ENCODE results near the gene ZSWIM5.
"Not testable (repeated sequence)": the region's sequence is repeated elsewhere in the genome, so short reads cannot be mapped to it uniquely, and the experiment has no call there.

ZSWIM5 gene

DNA sequence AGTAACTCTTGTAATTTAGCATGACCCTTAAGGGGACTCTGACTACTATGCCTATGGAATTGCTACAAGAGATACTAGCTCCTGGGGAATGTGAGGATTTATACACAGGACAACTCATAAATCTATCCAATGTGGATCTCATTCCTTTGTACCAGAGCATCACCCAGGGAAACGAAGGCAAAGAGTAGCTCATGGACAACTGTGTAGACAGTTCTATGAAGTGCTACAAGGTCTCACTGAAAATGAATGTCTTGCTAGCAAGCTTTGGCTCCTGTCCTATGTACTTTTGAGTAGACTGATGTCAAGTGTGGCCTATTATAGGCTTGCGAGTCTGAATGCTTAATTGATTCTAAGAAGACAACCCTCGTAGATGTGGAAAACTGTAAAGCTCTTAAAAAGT is 93.7 kb downstream of the ZSWIM5 start:
- no peak for DNase-seq (ENCODE audit: low read depth)
- no peak overlapping the region for H3K4me3 ChIP-seq (ENCODE audit: low read depth, low read length)
- TF ChIP-seq, protein P1, sequence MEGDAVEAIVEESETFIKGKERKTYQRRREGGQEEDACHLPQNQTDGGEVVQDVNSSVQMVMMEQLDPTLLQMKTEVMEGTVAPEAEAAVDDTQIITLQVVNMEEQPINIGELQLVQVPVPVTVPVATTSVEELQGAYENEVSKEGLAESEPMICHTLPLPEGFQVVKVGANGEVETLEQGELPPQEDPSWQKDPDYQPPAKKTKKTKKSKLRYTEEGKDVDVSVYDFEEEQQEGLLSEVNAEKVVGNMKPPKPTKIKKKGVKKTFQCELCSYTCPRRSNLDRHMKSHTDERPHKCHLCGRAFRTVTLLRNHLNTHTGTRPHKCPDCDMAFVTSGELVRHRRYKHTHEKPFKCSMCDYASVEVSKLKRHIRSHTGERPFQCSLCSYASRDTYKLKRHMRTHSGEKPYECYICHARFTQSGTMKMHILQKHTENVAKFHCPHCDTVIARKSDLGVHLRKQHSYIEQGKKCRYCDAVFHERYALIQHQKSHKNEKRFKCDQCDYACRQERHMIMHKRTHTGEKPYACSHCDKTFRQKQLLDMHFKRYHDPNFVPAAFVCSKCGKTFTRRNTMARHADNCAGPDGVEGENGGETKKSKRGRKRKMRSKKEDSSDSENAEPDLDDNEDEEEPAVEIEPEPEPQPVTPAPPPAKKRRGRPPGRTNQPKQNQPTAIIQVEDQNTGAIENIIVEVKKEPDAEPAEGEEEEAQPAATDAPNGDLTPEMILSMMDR (conservative IDR thresholded peaks at IDR 0.05; ENCODE audit: low read depth, low read length): no peak

DNA sequence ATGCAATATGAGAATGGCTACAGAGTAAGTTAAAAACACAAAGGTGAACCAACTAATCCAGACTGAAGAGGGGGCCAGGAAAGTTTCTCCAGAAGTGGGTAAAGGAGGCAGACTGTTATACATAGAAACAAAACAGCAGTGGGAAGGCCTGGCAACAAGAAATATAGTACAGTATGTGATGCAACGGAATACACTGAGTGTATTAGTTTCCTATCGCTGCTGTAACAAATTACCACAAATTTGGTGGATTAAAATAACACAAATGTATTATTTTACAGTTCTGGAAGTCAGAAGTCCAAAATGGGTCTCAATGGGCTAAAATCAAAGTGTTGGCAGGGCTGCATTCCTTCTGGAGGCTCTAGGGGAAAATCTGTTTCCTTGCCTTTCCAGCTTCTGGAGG is 95.2 kb downstream of the ZSWIM5 start:
- no peak overlapping the region for H3K4me3 ChIP-seq (ENCODE audit: low read depth, low read length)
- no peak for DNase-seq (ENCODE audit: low read depth)
- TF ChIP-seq, protein P1 (conservative IDR thresholded peaks at IDR 0.05; ENCODE audit: low read depth, low read length): no peak

DNA sequence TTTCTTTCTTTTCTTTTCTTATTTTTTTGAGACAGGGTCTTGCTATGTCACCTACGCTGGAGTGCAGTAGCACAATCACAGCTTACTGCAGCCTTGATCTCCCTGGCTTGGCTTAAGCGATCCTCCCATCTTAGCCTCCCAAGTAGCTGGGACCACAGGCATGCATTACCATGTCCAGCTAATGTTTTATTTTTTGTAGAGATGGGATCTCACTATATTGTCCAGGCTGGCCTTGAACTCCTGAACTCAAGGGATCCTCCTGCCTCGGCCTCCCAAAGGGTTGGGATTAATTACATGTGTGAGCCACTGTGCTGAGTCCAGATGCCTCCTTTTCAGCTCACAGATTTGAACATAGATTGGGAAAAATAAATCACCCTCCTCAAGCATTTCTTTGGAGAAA is 98.6 kb downstream of the ZSWIM5 start:
- H3K4me3 ChIP-seq (ENCODE audit: low read depth, low read length): no peak overlapping the region
- TF ChIP-seq, protein P1 (conservative IDR thresholded peaks at IDR 0.05; ENCODE audit: low read depth, low read length): no peak
- no peak for DNase-seq (ENCODE audit: low read depth)

DNA sequence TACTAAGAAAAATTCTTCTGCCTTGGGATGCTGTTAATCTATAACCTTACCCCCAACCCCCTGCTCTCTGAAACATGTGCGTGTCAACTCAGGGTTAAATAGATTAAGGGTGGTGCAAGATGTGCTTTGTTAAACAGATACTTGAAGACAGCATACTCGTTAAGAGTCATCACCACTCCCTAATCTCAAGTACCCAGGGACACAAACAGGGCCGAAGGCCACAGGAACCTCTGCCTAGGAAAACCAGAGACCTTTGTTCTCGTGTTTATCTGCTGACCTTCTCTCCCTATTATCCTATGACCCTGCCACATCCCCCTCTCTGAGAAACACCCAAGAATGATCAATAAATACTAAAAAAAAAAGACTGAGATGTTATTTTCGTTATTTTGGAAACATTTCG is 99.5 kb downstream of the ZSWIM5 start:
- not testable (repeated sequence) for DNase-seq (ENCODE audit: low read depth); H3K4me3 ChIP-seq (ENCODE audit: low read depth, low read length)

DNA sequence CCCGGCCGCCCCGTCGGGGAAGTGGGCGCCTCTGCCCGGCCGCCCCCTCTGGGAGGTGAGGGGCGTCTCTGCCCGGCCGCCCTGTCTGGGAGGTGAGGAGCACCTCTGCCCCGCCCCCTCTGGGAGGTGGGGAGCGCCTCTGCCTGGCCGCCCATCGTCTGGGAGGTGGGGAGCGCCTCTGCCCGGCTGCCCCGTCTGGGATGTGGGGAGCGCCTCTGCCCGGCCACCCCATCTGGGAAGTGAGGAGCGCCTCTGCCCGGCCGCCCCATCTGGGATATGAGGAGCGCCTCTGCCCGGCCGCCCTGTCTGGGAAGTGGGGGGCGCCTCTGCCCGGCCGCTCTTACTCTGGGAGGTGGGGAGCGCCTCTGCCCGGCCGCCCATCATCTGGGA is 100.3 kb downstream of the ZSWIM5 start:
- DNase-seq (ENCODE audit: low read depth); H3K4me3 ChIP-seq (ENCODE audit: low read depth, low read length): not testable (repeated sequence)

DNA sequence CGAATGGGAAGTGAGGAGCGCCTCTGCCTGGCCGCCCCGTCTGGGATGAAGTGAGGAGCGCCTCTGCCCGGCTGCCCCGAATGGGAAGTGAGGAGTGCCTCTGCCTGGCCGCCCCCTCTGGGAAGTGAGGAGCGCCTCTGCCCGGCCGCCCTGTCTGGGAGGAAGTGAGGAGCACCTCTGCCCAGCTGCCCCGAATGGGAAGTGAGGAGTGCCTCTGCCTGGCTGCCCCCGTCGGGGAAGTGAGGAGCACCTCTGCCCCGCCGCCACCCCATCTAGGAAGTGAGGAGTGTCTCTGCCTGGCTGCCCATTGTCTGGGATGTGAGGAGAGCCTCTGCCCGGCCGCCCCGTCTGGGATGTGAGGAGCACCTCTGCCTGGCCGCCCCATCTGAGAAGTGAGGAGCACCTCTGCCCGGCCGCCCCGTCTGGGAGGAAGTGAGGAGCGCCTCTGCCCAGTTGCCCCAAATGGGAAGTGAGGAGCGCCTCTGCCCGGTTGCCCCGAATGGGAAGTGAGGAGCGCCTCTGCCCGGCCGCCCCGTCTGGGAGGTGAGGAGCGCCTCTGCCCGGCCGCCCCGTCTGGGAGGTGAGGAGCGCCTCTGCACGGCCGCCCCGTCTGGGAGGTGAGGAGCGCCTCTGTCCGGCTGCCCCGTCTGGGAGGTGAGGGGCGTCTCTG is 100.8 kb downstream of the ZSWIM5 start:
- H3K4me3 ChIP-seq (ENCODE audit: low read depth, low read length); DNase-seq (ENCODE audit: low read depth): not testable (repeated sequence)

DNA sequence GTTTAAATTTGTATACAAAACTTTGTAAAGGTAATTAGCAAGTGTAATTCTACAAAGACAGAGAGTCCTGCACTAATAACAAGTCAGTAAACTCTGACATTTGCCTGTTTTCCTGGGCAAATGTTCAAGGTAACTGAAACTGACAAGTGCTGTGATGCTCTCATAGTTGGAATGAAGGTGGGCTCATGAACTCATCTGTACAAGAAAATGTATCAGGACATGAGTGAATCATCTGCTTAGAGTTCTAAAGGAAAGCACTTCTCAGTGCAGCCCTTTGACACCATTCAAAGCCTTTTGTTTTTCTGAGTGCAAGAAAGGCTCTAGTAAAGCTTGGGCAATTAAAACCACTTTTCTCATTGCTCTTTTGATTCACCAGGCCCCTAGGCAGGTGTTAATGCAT is 102.9 kb downstream of the ZSWIM5 start:
- TF ChIP-seq, protein P1 (conservative IDR thresholded peaks at IDR 0.05; ENCODE audit: low read depth, low read length): no peak
- DNase-seq (ENCODE audit: low read depth): peak; percentile 31

DNA sequence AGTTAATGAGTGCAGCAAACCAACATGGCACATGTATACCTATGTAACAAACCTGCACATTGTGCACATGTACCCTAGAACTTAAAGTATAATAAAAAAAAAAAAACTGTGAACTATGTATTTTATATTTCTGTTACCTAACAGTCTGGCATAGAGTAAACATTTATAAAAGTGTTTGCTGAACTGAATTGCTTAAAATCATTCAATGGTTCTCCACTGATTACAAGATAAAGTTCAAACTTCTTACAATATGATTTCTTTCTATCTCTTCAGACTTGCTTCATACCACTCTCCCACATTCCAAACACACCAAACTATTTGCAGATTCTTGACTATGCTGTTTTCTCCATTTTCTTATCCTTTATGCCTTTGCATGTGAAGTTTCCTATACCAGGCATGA is 104.5 kb downstream of the ZSWIM5 start:
- no peak for DNase-seq (ENCODE audit: low read depth)
- TF ChIP-seq, protein P1 (conservative IDR thresholded peaks at IDR 0.05; ENCODE audit: low read depth, low read length): no peak
- no peak overlapping the region for H3K4me3 ChIP-seq (ENCODE audit: low read depth, low read length)

More for the DNA sequence above, 102.9 kb downstream of the ZSWIM5 start:
- no peak overlapping the region for H3K4me3 ChIP-seq (ENCODE audit: low read depth, low read length)

DNA sequence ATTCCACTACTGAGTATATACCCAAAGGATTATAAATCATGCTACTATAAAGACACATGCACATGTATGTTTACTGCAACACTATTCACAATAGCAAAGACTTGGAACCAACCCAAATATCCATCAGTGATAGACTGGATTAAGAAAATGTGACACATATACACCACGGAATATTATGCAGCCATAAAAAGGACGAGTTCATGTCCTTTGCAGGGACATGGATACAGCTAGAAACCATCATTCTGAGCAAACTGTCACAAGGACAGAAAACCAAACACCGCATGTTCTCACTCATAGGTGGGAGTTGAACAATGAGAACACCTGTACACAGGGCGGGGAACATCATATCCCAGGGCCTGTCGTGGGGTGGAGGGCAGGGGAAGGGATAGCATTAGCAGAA is 104.9 kb downstream of the ZSWIM5 start:
- not testable (repeated sequence) for H3K4me3 ChIP-seq (ENCODE audit: low read depth, low read length); DNase-seq (ENCODE audit: low read depth)
